Activated CD4-positive, CD25-positive, alpha-beta regulatory T cell treated with anti-CD3 and anti-CD28 coated beads, Interleukin-2, amount 50 U/mL, for 16 hours (primary cell): Measurements from ENCODE around the gene EME2.

ENCODE experiments used
- DNase-seq: peaks from one replicate; pipeline ENCODE4 v3.0.0-alpha.2; 2020; ENCODE audit warnings: low read depth, low spot score

The EME2 gene

GRCh38 chr16:1766701-1767100 lies 5.9 kb upstream of the EME2 start:
- DNase-seq = no peak

- DNase-seq = no peak
These were observed 5.3 kb upstream of the EME2 start for GRCh38 chr16:1767116-1767994.

GRCh38 chr16:1768061-1768766 lies 4.4 kb upstream of the EME2 start:
- DNase-seq = no peak

- DNase-seq = no peak
These were observed 3.7 kb upstream of the EME2 start for GRCh38 chr16:1768767-1769401.

- no peak for DNase-seq
These were observed 3.0 kb upstream of the EME2 start for GRCh38 chr16:1769402-1770300.

- DNase-seq = no peak
These were observed 2.1 kb upstream of the EME2 start for GRCh38 chr16:1770328-1771187.

- DNase-seq = peak; percentile 56
These were observed 1.3 kb upstream of the EME2 start, which contains the start of gene NME3 for GRCh38 chr16:1771188-1771863. TSS of gene NME3 (minus strand) at chr16:1771543. CDS start at chr16:1771534, 9 bp downstream.

GRCh38 chr16:1771864-1772361 lies 697 bp upstream of the EME2 start:
- DNase-seq = no peak

- peak; percentile 67 for DNase-seq
These were observed 495 bp downstream of the EME2 start, which contains the start of gene MRPS34 for GRCh38 chr16:1772908-1773702. TSS of gene MRPS34 (minus strand) at chr16:1773134. CDS start at chr16:1773119, 15 bp downstream.

GRCh38 chr16:1773703-1774447 lies 1.3 kb downstream of the EME2 start:
- DNase-seq = no peak

- no peak for DNase-seq
These were observed 1.8 kb downstream of the EME2 start for GRCh38 chr16:1774448-1774780.

- no peak for DNase-seq
These were observed 2.6 kb downstream of the EME2 start for GRCh38 chr16:1775006-1775845.

- no peak for DNase-seq
These were observed 3.4 kb downstream of the EME2 start for GRCh38 chr16:1775846-1776671.

- no peak for DNase-seq
These were observed 4.0 kb downstream of the EME2 start for GRCh38 chr16:1776672-1776955.

GRCh38 chr16:1776991-1777374 lies 4.4 kb downstream of the EME2 start:
- no peak for DNase-seq

- no peak for DNase-seq
These were observed 5.0 kb downstream of the EME2 start for GRCh38 chr16:1777375-1778199.
